H9 (cell line): ENCODE results near the gene CCDC150. TPM values are rescaled to one million over a fixed set of nuclear protein-coding genes. Genes with fewer than 3 reads are reported as not detected.

Experiments
- DNase-seq: peaks from one replicate; pipeline ENCODE4 v3.0.0-alpha.2; 2017
- H2AFZ ChIP-seq: one replicate; pipeline ENCODE4 v1.6.1; 2013; ENCODE audit warnings: mild to moderate bottlenecking, low read length, control low read depth, moderate library complexity
- H2AK5ac ChIP-seq: 2 replicates; pipeline ENCODE4 v1.6.1; 2013; ENCODE audit warnings: low read length, control low read depth, mixed read lengths; ENCODE audit not compliant: insufficient read length
- H2BK120ac ChIP-seq: one replicate; pipeline ENCODE4 v1.6.1; 2013; ENCODE audit warnings: low read depth, mild to moderate bottlenecking, low read length, control low read depth, inconsistent platforms; ENCODE audit not compliant: poor library complexity, severe bottlenecking
- H2BK12ac ChIP-seq: 2 replicates; pipeline ENCODE4 v1.6.1; 2013; ENCODE audit warnings: low read length, control low read depth, mixed read lengths, low read depth; ENCODE audit not compliant: insufficient read length
- H2BK15ac ChIP-seq: 2 replicates; pipeline ENCODE4 v1.6.1; 2013; ENCODE audit warnings: low read depth, low read length, control low read depth
- H2BK20ac ChIP-seq: one replicate; pipeline ENCODE4 v1.6.1; 2013; ENCODE audit warnings: low read depth, mild to moderate bottlenecking, low read length, control low read depth, inconsistent platforms; ENCODE audit not compliant: poor library complexity, severe bottlenecking
- H2BK5ac ChIP-seq: 2 replicates; pipeline ENCODE4 v1.6.1; 2013; ENCODE audit warnings: low read length, control low read depth, mixed read lengths; ENCODE audit not compliant: insufficient read length
- H3K14ac ChIP-seq: 2 replicates; pipeline ENCODE4 v1.6.1; 2013; ENCODE audit warnings: low read length, control low read depth; ENCODE audit not compliant: insufficient read depth
- H3K18ac ChIP-seq: 2 replicates; pipeline ENCODE4 v1.6.1; 2013; ENCODE audit warnings: low read depth, mild to moderate bottlenecking, mixed read lengths, low read length, control low read depth; ENCODE audit not compliant: insufficient read length
- H3K23ac ChIP-seq: 2 replicates; pipeline ENCODE4 v1.6.1; 2013; ENCODE audit warnings: low read length, control low read depth, mixed read lengths, low read depth; ENCODE audit not compliant: insufficient read length
- H3K23me2 ChIP-seq: 2 replicates; pipeline ENCODE4 v1.6.1; 2013; ENCODE audit warnings: low read depth, mild to moderate bottlenecking, mixed read lengths, low read length, control low read depth; ENCODE audit not compliant: insufficient read length, poor library complexity, severe bottlenecking
- H3K27ac ChIP-seq: 2 replicates; pipeline ENCODE4 v1.5.1; 2013; ENCODE audit warnings: low read length, control low read depth, mixed read lengths, low read depth; ENCODE audit not compliant: insufficient read length
- H3K27me3 ChIP-seq: 2 replicates; pipeline ENCODE4 v1.6.1; 2013; ENCODE audit warnings: low read length, control low read depth, inconsistent platforms; ENCODE audit not compliant: insufficient read depth
- H3K4ac ChIP-seq: 2 replicates; pipeline ENCODE4 v1.6.1; 2013; ENCODE audit warnings: low read depth, mild to moderate bottlenecking, control low read depth, inconsistent platforms, low read length, moderate library complexity
- H3K4me1 ChIP-seq: 2 replicates; pipeline ENCODE4 v1.6.1; 2013; ENCODE audit warnings: low read length, control low read depth, inconsistent platforms; ENCODE audit not compliant: insufficient read depth
- H3K4me2 ChIP-seq: 2 replicates; pipeline ENCODE4 v1.6.1; 2013; ENCODE audit warnings: low read length, control low read depth, mixed read lengths; ENCODE audit not compliant: insufficient read length, insufficient read depth
- H3K56ac ChIP-seq: 2 replicates; pipeline ENCODE4 v1.6.1; 2013; ENCODE audit warnings: low read depth, mild to moderate bottlenecking, mixed read lengths, low read length, control low read depth; ENCODE audit not compliant: insufficient read length
- H3K79me1 ChIP-seq: 2 replicates; pipeline ENCODE4 v1.6.1; 2013; ENCODE audit warnings: low read depth, mild to moderate bottlenecking, moderate library complexity, low read length, control low read depth, inconsistent platforms; ENCODE audit not compliant: insufficient read depth, poor library complexity, severe bottlenecking
- H3K79me2 ChIP-seq: 2 replicates; pipeline ENCODE4 v1.6.1; 2013; ENCODE audit warnings: low read length, control low read depth, inconsistent platforms; ENCODE audit not compliant: insufficient read depth
- H3K9ac ChIP-seq: 2 replicates; pipeline ENCODE4 v1.6.1; 2013; ENCODE audit warnings: low read length, control low read depth, mixed read lengths; ENCODE audit not compliant: insufficient read length; ENCODE audit errors: extremely low read depth
- H3K9me3 ChIP-seq: one replicate; pipeline ENCODE4 v1.6.1; 2013; ENCODE audit warnings: low read depth, low read length, inconsistent platforms; ENCODE audit not compliant: control insufficient read depth
- H3T11ph ChIP-seq: one replicate; pipeline ENCODE4 v1.6.1; 2013; ENCODE audit warnings: mild to moderate bottlenecking, low read length, control low read depth, inconsistent platforms
- H4K20me1 ChIP-seq: one replicate; pipeline ENCODE4 v1.6.1; 2013; ENCODE audit not compliant: control insufficient read depth, insufficient read length, insufficient read depth
- H4K5ac ChIP-seq: 2 replicates; pipeline ENCODE4 v1.6.1; 2013; ENCODE audit warnings: low read depth, mild to moderate bottlenecking, mixed read lengths, low read length, control low read depth; ENCODE audit not compliant: insufficient read length
- H4K8ac ChIP-seq: replicated peaks from 2 replicates; pipeline ENCODE4 v1.6.1; 2013; ENCODE audit warnings: low read length, control low read depth, mixed read lengths, low read depth; ENCODE audit not compliant: insufficient read length
- H4K91ac ChIP-seq: 2 replicates; pipeline ENCODE4 v1.6.1; 2013; ENCODE audit warnings: low read depth, mild to moderate bottlenecking, moderate library complexity, mixed read lengths, low read length, control low read depth; ENCODE audit not compliant: insufficient read length
- H3K27ac Mint-ChIP-seq, 3 experiments: 2 replicates in 2 of 3; 3 replicates in 1 of 3; pipeline ENCODE4 v1.8.0; 2020 to 2021; ENCODE audit warnings: mixed read lengths in 3 of 3, mild to moderate bottlenecking in 1 of 3, moderate library complexity in 1 of 3
- H3K27me3 Mint-ChIP-seq: 2 replicates; pipeline ENCODE4 v1.8.0; 2021; ENCODE audit warnings: low read depth, mild to moderate bottlenecking, moderate library complexity, mixed read lengths
- H3K36me3 Mint-ChIP-seq, 3 experiments: 2 replicates in 2 of 3; 3 replicates in 1 of 3; pipeline ENCODE4 v1.8.0; 2020 to 2021; ENCODE audit warnings: low read depth in 3 of 3, mixed read lengths in 3 of 3; ENCODE audit not compliant: insufficient read depth in 1 of 3
- H3K4me1 Mint-ChIP-seq, 2 experiments: 2 replicates each; pipeline ENCODE4 v1.8.0; 2020; ENCODE audit warnings: mixed read lengths in 2 of 2
- H3K4me3 Mint-ChIP-seq, 2 experiments: 2 replicates in 1 of 2; 3 replicates in 1 of 2; pipeline ENCODE4 v1.8.0; 2020 to 2021; ENCODE audit warnings: mild to moderate bottlenecking in 2 of 2, mixed read lengths in 2 of 2, moderate library complexity in 1 of 2
- H3K9me3 Mint-ChIP-seq, 2 experiments: 2 replicates in 1 of 2; 3 replicates in 1 of 2; pipeline ENCODE4 v1.8.0; 2020; ENCODE audit warnings: mild to moderate bottlenecking in 2 of 2, mixed read lengths in 2 of 2, moderate library complexity in 1 of 2
- CTCF ChIP-seq: fragments of 200-600 bp; sonication (generic); conservative IDR thresholded peaks from 3 replicates; pipeline ENCODE4 v1.8.0; 2021; ENCODE audit warnings: antibody characterized with exemption, mild to moderate bottlenecking
- WGBS: extraction: QIAGEN DNeasy Blood & Tissue Kit; methylation state at CpG from one replicate; pipeline ENCODE4 v1.1.7; 2013; ENCODE audit warnings: missing lambda C conversion rate, low lambda C conversion rate, mixed read lengths; ENCODE audit not compliant: insufficient read length; ENCODE audit errors: extremely low coverage; 5-methylcytosine and 5-hydroxymethylcytosine counted together
- total RNA-seq: library from RNA; stranded (reverse); gene quantifications from 2 replicates; pipeline ENCODE4 v1.2.1, GENCODE V29; 2021

Gene CCDC150
- total RNA-seq, 1 experiment from 2014 or later: 26.2 TPM

GRCh38 chr2:196748123-196748522 lies 108.6 kb downstream of the CCDC150 start:
- Mint-ChIP-seq H3K27ac (0 out of 7 replicates have a peak overlapping the region, but pooled peaks of 1 of the 3 experiments have one; percentile 25), H3K27me3 (no peaks in the 10 kb centered on the region), H3K4me3 (no peak overlapping the region), H3K9me3 (peaks cover 0 to 1% of the 10 kb centered on the region in 2 experiments; a peak in 2 of 5 replicates), H3K4me1 (peaks cover 2 to 7% of the 10 kb centered on the region in 2 experiments; a peak in 3 of 4 replicates), H3K36me3 (peaks cover under 1 to 8% (median 2%) of the 10 kb centered on the region in 3 experiments; a peak in 5 of 7 replicates)
- Histone ChIP-seq H4K91ac (no peak overlapping the region), H3K9me3 (no peaks in the 10 kb centered on the region), H2AFZ (no peak overlapping the region), H3K23me2 (no peaks in the 10 kb centered on the region), H3K79me2 (no peaks in the 10 kb centered on the region), H3T11ph (no peak overlapping the region), H2BK20ac (no peak overlapping the region), H3K27ac (no peak overlapping the region), H3K14ac (no peak overlapping the region), H3K23ac (no peak overlapping the region), H4K5ac (no peak overlapping the region), H4K20me1 (no peaks in the 10 kb centered on the region), H2BK12ac (no peak overlapping the region), H3K9ac (no peak overlapping the region), H3K4ac (no peak overlapping the region), H3K18ac (no peak overlapping the region), H2AK5ac (no peak overlapping the region), H2BK15ac (no peak overlapping the region), H2BK5ac (no peak overlapping the region), H3K79me1 (no peaks in the 10 kb centered on the region), H3K4me2 (no peak overlapping the region), H2BK120ac (no peak overlapping the region), H3K4me1 (peaks cover 2% of the 10 kb centered on the region; the same call in 1 of the 2 replicates), H4K8ac (no peak overlapping the region), H3K56ac (no peak overlapping the region), H3K27me3 (no peaks in the 10 kb centered on the region)
- TF ChIP-seq CTCF: no peak
- no peak for DNase-seq
- WGBS: no CpG with 5 or more reads among the region's 2 CpGs
